Stimulated activated CD8-positive, alpha-beta memory T cell treated with anti-CD3 and anti-CD28 coated beads, Interleukin-4, amount 100 ng/mL, for 48 hours (primary cell): ENCODE data around the gene OR51A7.
"Not testable (repeated sequence)": the region's sequence is repeated elsewhere in the genome, so short reads cannot be mapped to it uniquely, and the experiment has no call there.

Experiments
- DNase-seq: peaks from one replicate; pipeline ENCODE4 v3.0.0-alpha.2; 2020

Gene OR51A7

GRCh38 chr11:4903484-4903883 is at the start of gene OR51A7:
OR51A7 (plus strand) TSS chr11:4903783; CDS start chr11:4907370, 3,587 bp downstream.
- DNase-seq: no peak

- not testable (repeated sequence) for DNase-seq
Measured at GRCh38 chr11:4854286-4854685, 49.3 kb upstream of the OR51A7 start.

- no peak for DNase-seq
Measured at GRCh38 chr11:4862447-4863236, 40.9 kb upstream of the OR51A7 start.

- DNase-seq: no peak
Measured at GRCh38 chr11:4863876-4864275, 39.7 kb upstream of the OR51A7 start.

GRCh38 chr11:4865855-4866254 is 37.7 kb upstream of the OR51A7 start:
- DNase-seq: no peak

GRCh38 chr11:4881188-4881587 is 22.4 kb upstream of the OR51A7 start:
- DNase-seq: no peak

GRCh38 chr11:4881860-4882500 is 21.6 kb upstream of the OR51A7 start, which contains the start of gene OR51T1:
OR51T1 (plus strand) TSS chr11:4881900; CDS start chr11:4881900, 0 bp downstream.
- DNase-seq: no peak

- no peak for DNase-seq
Measured at GRCh38 chr11:4882543-4882942, 21.0 kb upstream of the OR51A7 start.

GRCh38 chr11:4884361-4884760 is 19.2 kb upstream of the OR51A7 start:
- DNase-seq: no peak

GRCh38 chr11:4886186-4886585 is 17.4 kb upstream of the OR51A7 start:
- no peak for DNase-seq

- DNase-seq: no peak
Measured at GRCh38 chr11:4887591-4887990, 16.0 kb upstream of the OR51A7 start.

- DNase-seq: no peak
Measured at GRCh38 chr11:4890279-4890678, 13.3 kb upstream of the OR51A7 start.

GRCh38 chr11:4891996-4892640 is 11.5 kb upstream of the OR51A7 start:
- no peak for DNase-seq

GRCh38 chr11:4916581-4916980 is 13.0 kb downstream of the OR51A7 start:
- DNase-seq: no peak

GRCh38 chr11:4919250-4919649 is 15.7 kb downstream of the OR51A7 start, which contains the start of gene OR51G2:
OR51G2 (minus strand) TSS chr11:4919350; CDS start chr11:4915663, 3,687 bp downstream.
- DNase-seq: no peak

GRCh38 chr11:4921796-4922195 is 18.2 kb downstream of the OR51A7 start:
- no peak for DNase-seq

- DNase-seq: no peak
Measured at GRCh38 chr11:4922304-4922703, 18.7 kb downstream of the OR51A7 start.

- DNase-seq: no peak
Measured at GRCh38 chr11:4924239-4924638, 20.7 kb downstream of the OR51A7 start, which contains the start of gene OR51G1. OR51G1 (minus strand) TSS chr11:4924339; CDS start chr11:4924339, 0 bp downstream.

GRCh38 chr11:4926608-4927007 is 23.0 kb downstream of the OR51A7 start:
- no peak for DNase-seq

- DNase-seq: no peak
Measured at GRCh38 chr11:4932751-4933150, 29.2 kb downstream of the OR51A7 start.

GRCh38 chr11:4936745-4937144 is 33.2 kb downstream of the OR51A7 start:
- no peak for DNase-seq

- no peak for DNase-seq
Measured at GRCh38 chr11:4947505-4947904, 43.9 kb downstream of the OR51A7 start, which contains the start of gene OR51A4. OR51A4 (minus strand) TSS chr11:4947605; CDS start chr11:4947100, 505 bp downstream.

- DNase-seq: not testable (repeated sequence)
Measured at GRCh38 chr11:4955613-4956012, 52.0 kb downstream of the OR51A7 start, which contains the start of gene OR51A2. OR51A2 (minus strand) TSS chr11:4955713; CDS start chr11:4955713, 0 bp downstream.
